DMS53 (cell line): ENCODE measurements around the gene NBEA.
"Not testable (repeated sequence)": the region's sequence is repeated elsewhere in the genome, so short reads cannot be mapped to it uniquely, and the experiment has no call there.

Experiments used
- DNase-seq: peaks from one replicate; lab custom pipeline; 2025; lab: John Stamatoyannopoulos, UW

NBEA gene

DNA sequence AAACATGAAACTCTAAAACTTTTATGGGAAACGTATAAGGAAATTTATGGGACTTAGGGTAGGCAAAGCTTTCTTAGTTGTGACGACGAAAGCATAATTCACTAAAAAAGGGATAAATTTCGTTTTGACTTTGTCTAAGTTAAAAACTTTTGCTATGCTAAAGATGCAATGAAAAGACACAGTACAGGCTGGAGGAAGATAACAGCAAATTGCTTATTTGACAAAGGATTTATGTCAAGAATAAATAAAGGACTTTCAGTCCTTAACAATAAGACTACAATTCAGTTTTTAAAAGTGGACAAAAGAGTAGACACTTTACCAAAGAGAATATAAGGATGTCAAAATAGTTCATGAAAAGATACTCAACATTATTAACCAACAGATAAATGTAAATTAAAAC is 150.2 kb downstream of the NBEA start:
- no peak for DNase-seq

- no peak for DNase-seq
Observed at GRCh38 chr13:35092751-35093150, 150.7 kb downstream of the NBEA start.

GRCh38 chr13:35093356-35093755 is 151.3 kb downstream of the NBEA start:
- no peak for DNase-seq

DNA sequence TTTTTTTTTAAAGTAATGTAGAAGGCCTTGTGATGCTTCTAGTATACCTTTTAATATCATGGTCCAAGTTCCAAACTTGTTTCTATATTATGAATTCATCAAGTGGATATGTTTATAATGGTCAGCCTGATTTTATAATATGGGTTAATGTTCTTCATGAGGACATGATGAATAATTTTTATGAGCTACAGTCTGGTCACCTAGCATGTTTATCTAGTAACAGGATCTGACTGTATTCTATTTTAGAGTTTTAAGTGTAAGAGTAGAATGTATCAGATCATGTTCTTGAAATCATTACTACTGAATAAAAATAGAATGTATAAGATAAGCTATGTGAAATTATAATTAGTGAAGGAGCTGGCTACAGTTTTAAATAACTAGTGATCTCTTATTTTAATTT is 164.7 kb downstream of the NBEA start:
- peak; percentile 14 for DNase-seq

DNA sequence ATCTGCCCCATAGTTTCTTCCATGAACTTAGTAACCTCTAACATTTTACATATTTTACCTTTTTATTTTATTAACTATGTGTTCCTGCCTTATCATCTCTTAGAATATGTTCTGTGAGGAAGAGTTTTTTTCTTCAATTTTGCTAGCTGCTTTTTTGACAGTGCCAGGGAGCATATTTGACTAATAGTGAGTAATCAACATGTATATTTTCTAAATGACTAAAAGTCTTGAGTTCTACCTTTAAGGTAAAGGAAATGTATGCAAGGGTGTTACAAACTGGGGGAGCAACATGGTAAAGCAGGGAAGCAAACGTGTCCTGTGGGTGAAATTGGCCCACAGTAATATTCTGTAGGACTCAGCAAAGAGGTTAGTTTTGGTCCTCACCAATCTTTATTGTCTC is 165.5 kb downstream of the NBEA start:
- no peak for DNase-seq

DNA sequence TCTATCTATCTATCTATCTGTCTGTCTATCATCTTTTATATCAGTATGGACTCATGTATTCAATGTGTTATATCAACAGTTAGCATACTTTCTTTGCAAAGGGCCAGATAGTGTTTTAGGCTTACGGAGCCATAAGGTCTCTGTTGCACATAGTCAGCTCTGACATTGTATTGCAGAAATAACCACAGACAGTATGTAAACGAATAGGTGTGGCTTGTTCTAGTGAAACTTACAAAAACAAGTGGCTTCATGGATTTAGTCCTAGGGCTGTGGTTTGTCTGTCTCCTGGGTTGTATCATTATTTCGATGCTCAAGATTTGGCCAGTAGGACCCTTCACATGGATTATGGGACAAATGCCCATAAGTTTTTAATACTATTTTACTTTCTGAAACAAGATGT is 171.5 kb downstream of the NBEA start:
- not testable (repeated sequence) for DNase-seq

- no peak for DNase-seq
Observed at GRCh38 chr13:35127466-35127865, 185.4 kb downstream of the NBEA start.

GRCh38 chr13:35129500-35129899 is 187.4 kb downstream of the NBEA start:
- DNase-seq, result no peak

DNA sequence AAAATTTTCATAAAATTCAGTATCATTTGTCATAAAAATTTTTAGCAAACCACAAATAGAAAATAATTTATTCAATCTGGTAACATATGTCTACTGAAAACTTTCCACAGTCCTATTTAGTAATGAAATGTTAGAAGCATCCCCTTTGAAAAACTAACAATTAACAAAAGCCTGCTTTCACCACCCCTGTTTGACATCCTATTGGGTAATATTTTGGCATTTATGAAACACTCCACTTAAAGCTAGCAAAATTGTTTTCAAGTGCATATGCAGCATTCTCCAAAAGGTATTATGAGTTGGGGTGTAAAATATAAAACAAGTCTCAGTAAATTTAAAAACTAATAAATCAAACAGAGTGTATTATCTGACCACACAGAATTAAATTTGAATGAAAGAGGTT is 189.4 kb downstream of the NBEA start:
- no peak for DNase-seq

GRCh38 chr13:35136585-35136984 is 194.5 kb downstream of the NBEA start:
- no peak for DNase-seq

GRCh38 chr13:35139591-35139990 is 197.5 kb downstream of the NBEA start:
- peak; percentile 61 for DNase-seq

DNA sequence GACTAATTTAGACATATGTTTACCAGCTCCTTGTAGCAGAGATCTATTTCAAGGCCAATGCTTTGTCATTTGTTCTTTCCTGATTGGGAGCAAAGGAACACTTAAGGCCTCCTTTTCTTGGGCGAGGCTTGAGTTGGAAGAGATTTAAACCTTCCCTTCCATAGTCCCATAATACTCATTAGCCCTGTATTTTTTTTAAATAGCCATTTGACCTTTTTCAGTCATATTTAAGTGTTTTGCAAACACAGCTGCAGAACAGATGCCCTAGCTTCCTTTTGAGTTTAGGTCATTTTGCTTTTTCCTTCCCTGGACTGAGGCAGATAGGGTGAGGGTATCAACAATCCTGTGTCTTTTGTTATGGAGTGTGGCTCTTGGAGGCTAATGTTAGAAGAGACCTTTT is 198.3 kb downstream of the NBEA start:
- peak; percentile 83 for DNase-seq

DNA sequence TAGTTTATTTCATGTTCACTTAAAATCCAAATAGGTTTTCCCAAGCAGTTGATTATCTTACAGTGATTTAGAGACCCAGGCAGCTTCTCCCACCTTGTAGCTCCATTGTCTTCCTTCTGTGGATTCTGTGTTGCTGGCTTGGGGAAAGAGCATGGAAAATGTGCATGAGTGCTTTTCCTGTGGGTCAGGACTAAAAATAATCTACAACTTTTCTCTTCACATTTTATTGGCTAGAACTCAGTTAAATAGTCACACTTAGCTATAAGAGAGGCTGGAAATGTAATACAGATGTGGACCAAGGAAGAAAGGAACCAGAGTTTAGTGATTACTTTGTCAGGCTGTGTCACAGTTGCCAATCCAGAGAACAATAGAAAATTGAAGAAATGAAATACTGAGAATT is 198.8 kb downstream of the NBEA start:
- peak; percentile 51 for DNase-seq

- no peak for DNase-seq
Observed at GRCh38 chr13:35143123-35143522, 201.1 kb downstream of the NBEA start.

DNA sequence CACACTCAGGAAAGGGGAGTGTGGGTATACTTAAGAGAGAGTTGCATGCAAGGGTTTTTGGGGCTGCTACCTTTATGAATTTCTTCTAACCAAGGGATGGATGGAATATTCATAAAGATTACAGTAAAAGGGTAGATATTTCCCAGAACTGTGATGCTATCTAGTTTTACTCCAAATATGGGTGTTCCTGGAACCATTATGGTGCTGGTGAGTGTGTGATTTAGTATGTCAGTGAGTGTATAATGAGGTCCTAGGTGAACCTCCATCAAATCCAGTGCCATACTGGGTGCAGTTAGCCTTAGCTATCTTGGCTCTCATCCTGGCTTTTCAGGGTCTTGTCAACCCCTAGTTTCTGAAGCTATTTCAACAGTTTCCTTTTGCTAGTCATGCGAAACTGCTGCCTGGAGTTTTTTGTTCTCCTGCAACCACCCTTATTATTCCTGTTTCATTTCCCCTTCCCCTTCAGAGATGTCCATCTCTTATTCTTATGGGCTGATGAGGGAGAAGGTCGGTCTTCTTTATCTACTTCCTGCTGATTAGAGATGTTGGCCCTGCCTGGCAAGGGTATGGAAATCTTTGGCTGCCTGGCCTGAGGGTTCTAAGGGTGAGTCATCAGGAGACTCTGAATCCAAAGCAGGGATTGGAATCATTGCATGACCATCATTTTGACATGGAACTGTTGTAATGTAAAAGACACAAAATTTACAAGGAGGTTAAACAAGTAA is 202.3 kb downstream of the NBEA start:
- DNase-seq, result peak; percentile 8

GRCh38 chr13:35146686-35147085 is 204.6 kb downstream of the NBEA start:
- DNase-seq, result no peak

DNA sequence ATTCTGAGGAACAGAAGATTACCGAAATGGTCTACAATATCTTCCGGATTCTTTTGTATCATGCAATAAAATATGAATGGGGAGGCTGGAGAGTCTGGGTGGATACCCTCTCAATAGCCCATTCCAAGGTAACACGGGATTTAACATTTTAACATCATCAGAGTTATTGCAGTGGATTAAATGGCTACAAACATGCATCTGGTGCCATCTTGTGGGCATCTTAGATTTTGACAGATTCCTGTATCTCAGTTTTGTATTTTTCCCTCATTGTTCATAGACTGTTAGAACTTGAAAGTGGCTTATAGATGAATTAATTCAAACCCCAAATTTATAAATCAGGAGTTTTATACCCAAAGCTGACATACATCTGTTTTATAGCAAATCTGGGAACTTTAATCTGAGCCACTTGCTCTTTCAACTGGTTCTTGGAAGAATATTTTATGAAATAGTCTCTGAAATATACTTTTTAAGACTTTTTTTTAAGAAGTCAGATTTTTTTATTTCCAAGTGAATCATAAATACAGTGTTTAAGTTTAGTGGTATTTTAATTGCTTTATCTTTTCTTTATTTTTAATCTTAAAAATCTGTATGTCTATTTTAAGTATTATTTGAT is 215.2 kb downstream of the NBEA start:
- peak; percentile 74 for DNase-seq

DNA sequence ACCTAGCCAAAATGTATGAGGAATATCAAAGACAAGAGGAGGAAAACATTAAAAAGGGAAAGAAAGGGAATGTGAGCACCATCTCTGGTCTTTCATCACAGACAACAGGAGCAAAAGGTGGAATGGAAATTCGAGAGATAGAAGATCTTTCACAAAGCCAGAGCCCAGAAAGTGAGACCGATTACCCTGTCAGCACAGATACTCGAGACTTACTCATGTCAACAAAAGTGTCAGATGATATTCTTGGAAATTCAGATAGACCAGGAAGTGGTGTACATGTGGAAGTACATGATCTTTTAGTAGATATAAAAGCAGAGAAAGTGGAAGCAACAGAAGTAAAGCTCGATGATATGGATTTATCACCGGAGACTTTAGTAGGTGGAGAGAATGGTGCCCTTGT is 217.0 kb downstream of the NBEA start:
- peak; percentile 18 for DNase-seq

GRCh38 chr13:35160896-35161295 is 218.8 kb downstream of the NBEA start:
- no peak for DNase-seq

GRCh38 chr13:35162420-35162819 is 220.3 kb downstream of the NBEA start:
- no peak for DNase-seq

DNA sequence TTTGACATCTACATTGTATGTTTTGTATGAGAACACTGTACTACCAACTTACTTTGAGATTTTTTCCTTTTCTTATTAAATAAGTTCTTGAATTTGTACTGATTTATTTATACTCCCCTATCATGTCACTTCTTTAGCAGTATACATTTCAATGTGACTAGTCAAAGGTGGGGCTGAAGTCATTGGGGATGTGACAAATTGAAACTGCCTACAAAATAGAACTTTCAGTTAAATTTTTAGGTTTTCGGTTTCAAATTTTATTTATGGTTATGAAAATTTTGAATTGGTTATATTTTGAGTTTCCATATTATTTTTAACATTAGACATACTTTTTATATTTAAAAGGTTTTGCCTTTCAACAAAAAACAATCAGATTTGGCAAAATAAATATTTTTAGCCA is 221.6 kb downstream of the NBEA start:
- DNase-seq, result no peak

DNA sequence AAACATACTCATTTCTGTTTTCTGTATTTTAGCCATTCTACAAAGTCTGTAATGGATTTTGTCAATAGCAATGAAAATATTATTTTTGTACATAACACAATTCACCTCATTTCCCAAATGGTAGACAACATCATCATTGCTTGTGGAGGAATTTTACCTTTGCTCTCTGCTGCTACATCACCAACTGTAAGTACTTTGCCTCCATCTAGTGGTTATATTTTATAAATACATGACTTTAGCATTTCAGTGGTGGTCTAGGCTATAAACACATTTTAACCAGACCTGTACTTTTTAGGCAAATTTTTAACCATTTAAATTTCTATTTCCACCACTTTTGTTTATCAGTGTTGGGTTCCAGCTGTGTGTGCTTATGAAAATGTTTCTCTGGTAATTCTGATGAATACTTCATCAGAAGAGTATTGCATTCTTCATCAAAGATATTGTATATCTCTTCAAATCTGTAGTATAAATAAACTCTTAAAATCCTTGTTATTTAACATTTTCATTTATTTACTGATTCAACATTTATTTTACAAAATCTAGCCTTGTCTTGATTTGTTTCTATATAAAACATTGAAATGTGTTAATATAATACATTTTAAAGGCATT is 222.4 kb downstream of the NBEA start:
- DNase-seq, result peak; percentile 73

DNA sequence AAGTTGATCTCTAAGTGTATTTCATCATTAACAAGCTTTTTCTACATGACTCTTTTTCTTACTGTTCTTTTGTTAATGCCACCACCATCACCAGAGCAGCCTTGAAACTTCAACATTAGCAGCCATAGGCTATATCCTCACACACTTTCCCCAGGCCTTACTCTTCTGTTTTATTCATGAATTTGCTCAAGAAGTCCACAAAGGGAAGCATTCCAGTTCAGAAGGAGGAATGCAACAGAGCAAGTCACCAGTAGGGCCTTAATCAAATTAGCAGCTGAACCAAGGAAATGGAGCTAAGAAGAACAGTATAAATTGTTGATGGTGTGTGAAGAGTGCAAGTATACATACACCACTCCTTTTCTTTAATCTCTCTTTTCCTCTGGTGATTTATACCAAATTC is 223.1 kb downstream of the NBEA start:
- DNase-seq, result no peak

DNA sequence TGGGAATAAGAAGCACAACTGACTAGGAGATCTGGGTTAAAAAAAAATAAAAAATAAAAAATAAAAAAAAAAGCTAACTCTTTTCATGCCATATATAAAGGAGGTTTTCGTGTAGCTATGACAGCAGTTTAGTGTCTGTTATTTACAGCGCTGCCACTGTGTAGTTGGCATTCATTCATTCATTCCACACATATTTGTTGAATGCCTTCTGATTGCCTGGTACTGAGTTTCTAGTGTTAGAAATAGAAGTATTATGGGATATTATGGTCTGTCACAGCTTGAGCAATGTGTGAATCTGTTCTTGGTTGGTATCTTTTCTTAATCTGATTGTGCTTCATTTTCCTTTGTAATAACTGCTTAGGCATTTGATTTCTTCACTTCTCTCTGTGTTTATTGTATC is 237.4 kb downstream of the NBEA start:
- DNase-seq, result no peak
